Osteoblast (primary cell): ENCODE results near the gene EXOG. TPM values are rescaled to one million over a fixed set of nuclear protein-coding genes. Genes with fewer than 3 reads are reported as not detected.

Experiments used
- DNase-seq: peaks from one replicate; pipeline ENCODE4 v3.0.0; 2011; ENCODE audit warnings: low spot score, mixed read lengths; ENCODE audit not compliant: insufficient read length; ENCODE audit errors: missing footprints
- H2AFZ ChIP-seq: 2 replicates; pipeline ENCODE4 v1.6.0; 2011; ENCODE audit warnings: mild to moderate bottlenecking, low read length
- H3K27ac ChIP-seq: 2 replicates; pipeline ENCODE4 v1.5.1; 2011; ENCODE audit warnings: mild to moderate bottlenecking, low read depth, low read length, moderate library complexity
- H3K27me3 ChIP-seq: 2 replicates; pipeline ENCODE4 v1.6.0; 2012; ENCODE audit warnings: mild to moderate bottlenecking, control low read depth, inconsistent platforms, low read length, moderate library complexity; ENCODE audit not compliant: insufficient read depth
- H3K36me3 ChIP-seq: 2 replicates; pipeline ENCODE4 v1.5.1; 2011; ENCODE audit warnings: mild to moderate bottlenecking, low read length, control low read depth, moderate library complexity; ENCODE audit not compliant: insufficient read depth
- H3K4me1 ChIP-seq: 2 replicates; pipeline ENCODE4 v1.5.1; 2011; ENCODE audit warnings: mild to moderate bottlenecking, low read length, control low read depth, moderate library complexity; ENCODE audit not compliant: insufficient read depth
- H3K4me2 ChIP-seq: 2 replicates; pipeline ENCODE4 v1.6.0; 2011; ENCODE audit warnings: mild to moderate bottlenecking, low read length; ENCODE audit not compliant: insufficient read depth
- H3K4me3 ChIP-seq: fragments of 200-600 bp; sonication (generic); 3 replicates; pipeline ENCODE4 v1.5.1; 2012; ENCODE audit warnings: mild to moderate bottlenecking, low read length, inconsistent platforms; ENCODE audit not compliant: insufficient read depth
- H3K79me2 ChIP-seq: 2 replicates; pipeline ENCODE4 v1.6.0; 2012; ENCODE audit warnings: mild to moderate bottlenecking, low read length, control low read depth, inconsistent platforms; ENCODE audit not compliant: insufficient read depth
- H3K9me3 ChIP-seq: 2 replicates; pipeline ENCODE4 v1.5.1; 2011; ENCODE audit warnings: low read depth, low read length, control low read depth
- H4K20me1 ChIP-seq: 2 replicates; pipeline ENCODE4 v1.6.0; 2012; ENCODE audit warnings: mild to moderate bottlenecking, low read length, control low read depth; ENCODE audit not compliant: insufficient read depth
- total RNA-seq: library from RNA; depleted of rRNA; stranded (reverse); fragments of >200 nt; gene quantifications from 2 replicates; pipeline ENCODE4 v1.2.3, GENCODE V29; 2012
- TF ChIP-seq, protein P1 (sequence below): IDR thresholded peaks from 2 replicates; pipeline ENCODE4 v1.5.1; 2011; ENCODE audit warnings: mild to moderate bottlenecking, low read depth, low read length, moderate library complexity; ENCODE audit errors: extremely low read depth

The EXOG gene
- total RNA-seq, 1 donor = 14.5 TPM

- no peak overlapping the region for H3K27ac ChIP-seq
- peak; percentile 94 for DNase-seq
These were observed 41.1 kb upstream of the EXOG start for GRCh38 chr3:38454884-38455638.

GRCh38 chr3:38455639-38456430 is 40.3 kb upstream of the EXOG start:
- no peaks in the 10 kb centered on the region for H3K27me3 ChIP-seq
- DNase-seq = peak; percentile 91
- H3K79me2 ChIP-seq = peaks cover 6% of the 10 kb centered on the region
- peaks cover 23% of the 10 kb centered on the region for H3K4me1 ChIP-seq
- peaks cover 8% of the 10 kb centered on the region for H4K20me1 ChIP-seq
- TF ChIP-seq, protein P1, sequence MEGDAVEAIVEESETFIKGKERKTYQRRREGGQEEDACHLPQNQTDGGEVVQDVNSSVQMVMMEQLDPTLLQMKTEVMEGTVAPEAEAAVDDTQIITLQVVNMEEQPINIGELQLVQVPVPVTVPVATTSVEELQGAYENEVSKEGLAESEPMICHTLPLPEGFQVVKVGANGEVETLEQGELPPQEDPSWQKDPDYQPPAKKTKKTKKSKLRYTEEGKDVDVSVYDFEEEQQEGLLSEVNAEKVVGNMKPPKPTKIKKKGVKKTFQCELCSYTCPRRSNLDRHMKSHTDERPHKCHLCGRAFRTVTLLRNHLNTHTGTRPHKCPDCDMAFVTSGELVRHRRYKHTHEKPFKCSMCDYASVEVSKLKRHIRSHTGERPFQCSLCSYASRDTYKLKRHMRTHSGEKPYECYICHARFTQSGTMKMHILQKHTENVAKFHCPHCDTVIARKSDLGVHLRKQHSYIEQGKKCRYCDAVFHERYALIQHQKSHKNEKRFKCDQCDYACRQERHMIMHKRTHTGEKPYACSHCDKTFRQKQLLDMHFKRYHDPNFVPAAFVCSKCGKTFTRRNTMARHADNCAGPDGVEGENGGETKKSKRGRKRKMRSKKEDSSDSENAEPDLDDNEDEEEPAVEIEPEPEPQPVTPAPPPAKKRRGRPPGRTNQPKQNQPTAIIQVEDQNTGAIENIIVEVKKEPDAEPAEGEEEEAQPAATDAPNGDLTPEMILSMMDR = no peak
- H3K27ac ChIP-seq = no peak overlapping the region
- no peaks in the 10 kb centered on the region for H3K9me3 ChIP-seq
- H3K4me3 ChIP-seq = peak overlapping the region; percentile 75
- no peaks in the 10 kb centered on the region for H3K36me3 ChIP-seq
- peak overlapping the region; percentile 73 for H2AFZ ChIP-seq
- H3K4me2 ChIP-seq = peak overlapping the region; percentile 90

More at GRCh38 chr3:38454884-38455638, 41.1 kb upstream of the EXOG start:
- H3K9me3 ChIP-seq = no peaks in the 10 kb centered on the region
- H3K27me3 ChIP-seq = no peaks in the 10 kb centered on the region
- peak overlapping the region; percentile 73 for H2AFZ ChIP-seq
- H4K20me1 ChIP-seq = peaks cover 8% of the 10 kb centered on the region
- H3K36me3 ChIP-seq = no peaks in the 10 kb centered on the region
- peak overlapping the region; percentile 90 for H3K4me2 ChIP-seq
- peaks cover 23% of the 10 kb centered on the region for H3K4me1 ChIP-seq
- peaks cover 6% of the 10 kb centered on the region for H3K79me2 ChIP-seq
- TF ChIP-seq, protein P1 = no peak
- peak overlapping the region; percentile 75 for H3K4me3 ChIP-seq

- H3K4me2 ChIP-seq = no peak overlapping the region
- DNase-seq = peak; percentile 77
- H3K36me3 ChIP-seq = no peaks in the 10 kb centered on the region
- peaks cover 23% of the 10 kb centered on the region for H3K4me1 ChIP-seq
- no peak overlapping the region for H3K4me3 ChIP-seq
- TF ChIP-seq, protein P1 = no peak
- H2AFZ ChIP-seq = no peak overlapping the region
- H3K27me3 ChIP-seq = no peaks in the 10 kb centered on the region
- peaks cover 6% of the 10 kb centered on the region for H3K79me2 ChIP-seq
- H3K9me3 ChIP-seq = no peaks in the 10 kb centered on the region
- H3K27ac ChIP-seq = no peak overlapping the region
- peaks cover 8% of the 10 kb centered on the region for H4K20me1 ChIP-seq
These were observed 38.8 kb upstream of the EXOG start for GRCh38 chr3:38457111-38458003.
